GM18861 (cell line): Measurements from ENCODE around the gene CEP164.
A peak's percentile ranks its signal among the peaks of the same experiment; 100 is the strongest.

ENCODE experiments used
- ATAC-seq: cut with Tn5 transposase; IDR thresholded peaks from one replicate; pipeline ENCODE4 v1.9.1; 2021; ENCODE audit not compliant: unreplicated experiment

CEP164 gene

GRCh38 chr11:117418737-117419481, 91.3 kb downstream of the CEP164 start:
- ATAC-seq = no peak

GRCh38 chr11:117419482-117420142, 92.0 kb downstream of the CEP164 start:
- ATAC-seq = no peak

GRCh38 chr11:117420143-117420485, 92.5 kb downstream of the CEP164 start:
- no peak for ATAC-seq

GRCh38 chr11:117420598-117420997, 92.9 kb downstream of the CEP164 start:
- no peak for ATAC-seq

GRCh38 chr11:117421041-117421440, 93.4 kb downstream of the CEP164 start:
- ATAC-seq = no peak

GRCh38 chr11:117421476-117421875, 93.8 kb downstream of the CEP164 start:
- no peak for ATAC-seq

- no peak for ATAC-seq
These were observed 95.5 kb downstream of the CEP164 start for GRCh38 chr11:117423046-117423575.

- ATAC-seq = no peak
These were observed 97.1 kb downstream of the CEP164 start for GRCh38 chr11:117424781-117425180.

GRCh38 chr11:117425679-117426296, 98.1 kb downstream of the CEP164 start:
- no peak for ATAC-seq

- no peak for ATAC-seq
These were observed 98.6 kb downstream of the CEP164 start for GRCh38 chr11:117426297-117426685.

GRCh38 chr11:117426941-117427340, 99.3 kb downstream of the CEP164 start:
- no peak for ATAC-seq

- no peak for ATAC-seq
These were observed 99.8 kb downstream of the CEP164 start for GRCh38 chr11:117427356-117427874.

GRCh38 chr11:117428186-117428855, 100.7 kb downstream of the CEP164 start:
- no peak for ATAC-seq

GRCh38 chr11:117428856-117429229, 101.2 kb downstream of the CEP164 start:
- no peak for ATAC-seq

GRCh38 chr11:117430293-117430955, 102.8 kb downstream of the CEP164 start:
- ATAC-seq = no peak

GRCh38 chr11:117431436-117431835, 103.8 kb downstream of the CEP164 start:
- no peak for ATAC-seq

- ATAC-seq = no peak
These were observed 106.1 kb downstream of the CEP164 start for GRCh38 chr11:117433717-117434116.

GRCh38 chr11:117434481-117434880, 106.8 kb downstream of the CEP164 start:
- no peak for ATAC-seq

- ATAC-seq = peak; percentile 59
These were observed 107.7 kb downstream of the CEP164 start for GRCh38 chr11:117435326-117435725.

- ATAC-seq = no peak
These were observed 109.6 kb downstream of the CEP164 start for GRCh38 chr11:117437041-117437790.
